ENCODE measurements around the gene ERI3.

ERI3 gene

DNA sequence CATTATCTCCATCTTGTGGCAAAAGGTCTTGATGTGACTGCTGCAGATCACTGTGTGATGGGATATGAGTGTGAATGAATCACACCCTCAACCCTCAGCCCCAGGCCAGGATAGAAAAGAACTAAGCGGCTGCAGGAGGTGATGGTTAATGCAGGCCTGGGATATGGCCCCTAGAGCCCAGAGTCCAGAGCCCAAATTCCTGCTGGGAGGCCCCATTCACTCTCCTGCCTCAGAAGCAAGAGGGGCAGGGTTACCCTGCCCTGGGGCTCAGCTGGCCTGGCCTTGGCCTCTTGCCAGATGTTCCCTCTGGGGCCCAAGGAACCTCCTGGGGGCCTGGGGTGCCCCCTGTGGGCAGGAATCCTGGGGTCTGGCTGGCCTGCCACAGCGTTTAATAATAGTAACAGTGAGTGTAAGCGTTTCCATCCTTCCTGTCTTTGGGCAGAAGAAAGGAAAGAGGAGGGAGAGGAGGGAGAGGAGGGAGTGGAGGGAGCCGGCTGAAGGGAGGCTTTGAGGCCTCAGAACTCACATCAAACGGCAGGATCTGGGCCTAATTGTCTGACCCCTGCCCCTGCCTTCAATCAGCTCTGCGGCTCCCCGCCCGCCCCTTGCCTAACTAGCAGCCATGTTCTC lies 115.6 kb downstream of the ERI3 start:
- DNase-seq (ENCODE audit: insufficient read length, low spot score): no peak
- FAIRE-seq: no peak
- TF ChIP-seq, protein P1, sequence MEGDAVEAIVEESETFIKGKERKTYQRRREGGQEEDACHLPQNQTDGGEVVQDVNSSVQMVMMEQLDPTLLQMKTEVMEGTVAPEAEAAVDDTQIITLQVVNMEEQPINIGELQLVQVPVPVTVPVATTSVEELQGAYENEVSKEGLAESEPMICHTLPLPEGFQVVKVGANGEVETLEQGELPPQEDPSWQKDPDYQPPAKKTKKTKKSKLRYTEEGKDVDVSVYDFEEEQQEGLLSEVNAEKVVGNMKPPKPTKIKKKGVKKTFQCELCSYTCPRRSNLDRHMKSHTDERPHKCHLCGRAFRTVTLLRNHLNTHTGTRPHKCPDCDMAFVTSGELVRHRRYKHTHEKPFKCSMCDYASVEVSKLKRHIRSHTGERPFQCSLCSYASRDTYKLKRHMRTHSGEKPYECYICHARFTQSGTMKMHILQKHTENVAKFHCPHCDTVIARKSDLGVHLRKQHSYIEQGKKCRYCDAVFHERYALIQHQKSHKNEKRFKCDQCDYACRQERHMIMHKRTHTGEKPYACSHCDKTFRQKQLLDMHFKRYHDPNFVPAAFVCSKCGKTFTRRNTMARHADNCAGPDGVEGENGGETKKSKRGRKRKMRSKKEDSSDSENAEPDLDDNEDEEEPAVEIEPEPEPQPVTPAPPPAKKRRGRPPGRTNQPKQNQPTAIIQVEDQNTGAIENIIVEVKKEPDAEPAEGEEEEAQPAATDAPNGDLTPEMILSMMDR (IDR thresholded peaks at IDR 0.05; ENCODE audit: insufficient read depth, missing control alignments): no peak

DNA sequence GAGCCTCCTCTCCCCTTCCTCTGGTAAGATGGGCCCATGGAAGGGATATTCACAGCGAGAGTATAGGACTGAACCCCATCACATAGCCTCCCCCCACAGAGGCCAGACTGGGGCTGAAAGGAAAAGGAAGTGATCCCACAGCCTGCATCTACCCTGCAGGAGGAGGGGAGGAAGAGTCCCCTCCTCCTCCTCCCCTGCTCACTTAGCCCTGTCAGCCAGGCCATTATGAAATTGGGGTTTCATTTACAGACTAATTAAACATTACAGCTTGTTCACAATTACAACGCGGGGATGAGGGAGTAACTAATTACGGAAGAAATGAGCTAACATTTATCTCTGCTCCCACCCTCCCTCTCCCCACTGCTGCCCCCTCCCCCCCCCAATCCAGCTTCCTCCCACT lies 116.4 kb downstream of the ERI3 start:
- no peak for FAIRE-seq

DNA sequence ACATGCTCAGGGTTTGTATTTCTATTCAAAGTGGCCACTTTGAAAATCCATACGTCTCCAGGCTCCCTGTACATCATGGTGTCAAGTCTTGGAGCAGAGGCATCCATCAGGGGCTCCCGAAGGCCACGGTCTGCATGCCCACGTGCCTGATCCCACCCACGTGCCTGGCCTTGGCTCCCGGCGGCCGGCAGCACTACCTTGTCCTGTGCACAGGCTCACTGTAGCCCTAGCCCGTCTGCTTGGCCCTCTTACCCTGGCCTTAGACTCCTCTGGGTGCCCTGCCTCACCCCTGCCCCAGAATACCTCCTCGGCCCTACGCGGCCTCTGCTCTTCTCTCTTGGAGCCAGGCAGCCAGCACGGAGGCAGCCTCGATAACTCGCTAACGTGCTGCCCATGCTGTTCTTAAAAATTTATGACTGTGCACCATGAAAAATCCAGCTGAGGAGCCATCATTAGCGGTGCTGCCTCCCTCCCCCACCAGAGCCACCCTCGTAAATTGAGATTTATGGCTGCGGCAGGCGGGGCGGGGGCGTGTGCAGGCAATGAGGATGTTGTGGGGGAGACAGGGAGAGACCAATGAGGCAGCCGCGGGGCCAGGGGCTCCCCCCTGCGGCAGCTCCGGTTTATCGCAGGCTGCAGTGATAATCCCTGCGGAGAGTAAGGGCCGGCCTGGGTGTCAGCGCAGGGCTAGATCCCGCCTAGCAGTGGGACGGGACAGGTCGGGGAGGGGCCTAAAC lies 117.2 kb downstream of the ERI3 start:
- TF ChIP-seq, protein P1 (IDR thresholded peaks at IDR 0.05; ENCODE audit: insufficient read depth, missing control alignments): peak; percentile 17
- FAIRE-seq (no peak), DNase-seq (ENCODE audit: insufficient read length, low spot score) (peak; percentile 65)

More for the DNA sequence above, 116.4 kb downstream of the ERI3 start:
- no peak for DNase-seq (ENCODE audit: insufficient read length, low spot score)
- TF ChIP-seq, protein P1 (IDR thresholded peaks at IDR 0.05; ENCODE audit: insufficient read depth, missing control alignments): no peak

DNA sequence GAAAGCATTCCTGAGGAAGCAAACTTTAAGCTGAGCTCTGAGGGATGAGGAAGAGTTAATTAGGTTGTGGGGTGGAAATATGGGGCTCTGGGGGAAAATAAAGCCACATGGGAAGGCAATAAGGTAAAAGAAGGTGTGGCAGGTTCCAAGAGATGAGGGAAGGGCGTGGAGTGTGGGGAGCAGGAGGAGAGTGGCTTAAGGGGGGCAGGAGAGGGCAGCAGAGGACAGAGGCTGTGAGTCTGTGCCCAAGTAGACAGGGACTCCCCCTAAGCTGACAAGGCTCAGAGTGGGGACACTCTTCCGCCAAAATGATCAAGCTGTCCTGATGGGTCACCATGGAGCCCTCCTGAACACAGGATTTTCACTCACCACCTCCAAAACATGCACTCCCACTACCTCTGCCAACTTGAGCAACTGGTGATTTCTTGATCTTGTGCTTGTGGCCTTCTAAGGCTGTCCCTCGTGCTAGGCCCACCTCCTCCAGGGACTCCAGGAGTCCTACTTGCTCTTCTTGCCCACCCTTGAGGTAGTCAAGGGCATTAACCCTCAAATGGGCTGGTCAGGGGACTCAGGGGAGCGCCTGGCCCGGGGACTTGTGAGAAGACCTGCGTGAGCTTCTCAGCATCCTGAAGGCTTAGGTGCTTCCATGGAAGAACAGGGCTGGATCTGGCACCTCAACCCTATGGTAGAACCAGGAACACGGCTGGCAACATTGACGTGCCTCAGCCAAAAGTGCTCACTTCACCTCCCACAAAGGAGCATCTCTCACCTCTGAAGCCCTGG lies 118.4 kb downstream of the ERI3 start:
- TF ChIP-seq, protein P1 (IDR thresholded peaks at IDR 0.05; ENCODE audit: insufficient read depth, missing control alignments): no peak
- FAIRE-seq (no peak), DNase-seq (ENCODE audit: insufficient read length, low spot score) (no peak)

DNA sequence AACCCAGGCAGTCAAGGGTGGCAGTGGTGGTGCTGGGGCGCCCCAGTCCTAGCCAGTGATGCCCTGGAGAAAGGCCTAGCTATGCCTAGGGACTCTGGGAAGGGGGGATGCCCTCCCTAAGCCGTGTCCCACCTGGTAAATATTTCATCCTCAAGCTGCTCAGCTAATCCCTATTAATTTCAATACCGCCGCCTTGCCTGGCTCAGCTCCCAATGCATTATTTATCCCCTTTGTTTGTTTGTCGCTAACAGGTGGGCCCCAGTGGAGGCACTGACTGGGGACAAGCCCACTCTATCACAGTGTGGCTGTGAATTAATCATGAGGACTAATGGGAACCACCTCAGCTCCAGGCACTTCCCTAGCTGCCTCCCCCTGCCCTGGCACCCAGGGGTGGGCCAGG lies 119.2 kb downstream of the ERI3 start:
- TF ChIP-seq, protein P1 (IDR thresholded peaks at IDR 0.05; ENCODE audit: insufficient read depth, missing control alignments): no peak
- DNase-seq (ENCODE audit: insufficient read length, low spot score) (no peak), FAIRE-seq (peak; percentile 25)

DNA sequence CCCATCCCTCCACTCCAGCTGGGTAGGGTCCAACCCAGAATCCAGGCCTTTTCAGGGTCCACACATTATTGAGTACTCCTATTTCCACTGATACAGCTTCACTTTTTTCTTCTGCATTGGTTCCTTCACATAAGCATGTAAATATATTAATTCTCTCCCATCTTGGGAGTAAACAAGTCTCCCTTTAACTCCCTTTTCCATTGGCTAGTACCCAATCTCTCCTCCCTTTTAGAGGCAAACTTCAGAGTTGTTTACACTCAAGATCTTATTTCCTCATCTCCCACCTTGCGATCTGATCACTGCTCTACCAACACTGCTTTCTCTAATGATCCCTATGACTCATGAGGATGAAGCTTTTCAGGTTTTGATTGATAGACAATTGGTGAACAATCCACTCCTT lies 121.5 kb downstream of the ERI3 start:
- DNase-seq (ENCODE audit: insufficient read length, low spot score) (no peak), FAIRE-seq (no peak)
- TF ChIP-seq, protein P1 (IDR thresholded peaks at IDR 0.05; ENCODE audit: insufficient read depth, missing control alignments): no peak

Measured in D721Med (cell line).